ENCODE data around the gene CHCHD1.

DNA sequence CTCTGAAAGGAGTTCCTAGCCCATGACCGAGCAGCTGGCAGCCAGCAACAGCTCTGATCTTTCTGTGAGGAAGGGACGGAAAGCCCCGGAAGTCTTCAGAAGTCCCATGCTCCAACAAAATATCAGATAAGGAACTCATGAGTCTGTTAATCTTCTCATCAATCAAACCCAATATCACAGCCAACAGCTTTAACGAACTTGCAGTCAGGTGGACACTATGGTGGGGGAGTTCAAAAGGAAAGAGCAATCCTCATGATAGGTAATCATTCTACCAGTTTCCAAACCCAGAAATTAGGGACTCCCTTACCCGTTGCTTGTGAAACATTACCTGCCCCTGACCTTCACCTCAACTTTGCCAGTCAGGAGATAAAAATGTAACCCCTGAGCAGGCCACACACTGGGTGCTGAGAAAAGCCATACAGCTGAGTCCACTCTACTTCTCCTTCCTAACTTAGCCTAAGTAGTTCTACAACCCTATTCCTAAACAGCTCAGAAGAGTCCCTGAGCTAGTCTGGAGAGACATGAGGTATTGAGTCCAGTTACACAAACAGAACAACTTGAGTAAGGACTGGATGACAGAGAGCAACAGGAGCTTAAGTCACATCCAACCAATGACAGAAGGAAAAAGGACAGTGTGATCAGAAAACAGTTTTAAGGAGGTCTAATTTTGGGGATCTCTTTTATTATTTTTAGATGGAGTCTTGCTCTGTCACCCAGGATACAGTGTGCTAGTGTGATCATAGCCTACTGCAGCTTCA is 27.4 kb downstream of the CHCHD1 start:
- TF ChIP-seq, protein P1, sequence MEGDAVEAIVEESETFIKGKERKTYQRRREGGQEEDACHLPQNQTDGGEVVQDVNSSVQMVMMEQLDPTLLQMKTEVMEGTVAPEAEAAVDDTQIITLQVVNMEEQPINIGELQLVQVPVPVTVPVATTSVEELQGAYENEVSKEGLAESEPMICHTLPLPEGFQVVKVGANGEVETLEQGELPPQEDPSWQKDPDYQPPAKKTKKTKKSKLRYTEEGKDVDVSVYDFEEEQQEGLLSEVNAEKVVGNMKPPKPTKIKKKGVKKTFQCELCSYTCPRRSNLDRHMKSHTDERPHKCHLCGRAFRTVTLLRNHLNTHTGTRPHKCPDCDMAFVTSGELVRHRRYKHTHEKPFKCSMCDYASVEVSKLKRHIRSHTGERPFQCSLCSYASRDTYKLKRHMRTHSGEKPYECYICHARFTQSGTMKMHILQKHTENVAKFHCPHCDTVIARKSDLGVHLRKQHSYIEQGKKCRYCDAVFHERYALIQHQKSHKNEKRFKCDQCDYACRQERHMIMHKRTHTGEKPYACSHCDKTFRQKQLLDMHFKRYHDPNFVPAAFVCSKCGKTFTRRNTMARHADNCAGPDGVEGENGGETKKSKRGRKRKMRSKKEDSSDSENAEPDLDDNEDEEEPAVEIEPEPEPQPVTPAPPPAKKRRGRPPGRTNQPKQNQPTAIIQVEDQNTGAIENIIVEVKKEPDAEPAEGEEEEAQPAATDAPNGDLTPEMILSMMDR (IDR thresholded peaks at IDR 0.05; ENCODE audit: low read length) = no peak
- TF ChIP-seq EZH2phosphoT487 (IDR thresholded peaks at IDR 0.05; ENCODE audit: low read length) (no peak), EZH2 (optimal IDR thresholded peaks at IDR 0.05; ENCODE audit: low read depth, low read length) (no peak)
